HEK293 (cell line): Measurements from ENCODE around the gene RAVER2.
A peak's percentile ranks its signal among the peaks of the same experiment; 100 is the strongest.

Experiments
- CTCF ChIA-PET: fragments of 350-600 bp; formaldehyde crosslinking; extraction: SDS; loops from one replicate; lab custom pipeline; 2021; ENCODE audit warnings: antibody characterized with exemption; lab: Yijun Ruan, JAX
- POLR2A ChIA-PET: fragments of 300-600 bp; formaldehyde crosslinking; extraction: SDS; loops from one replicate; lab custom pipeline; 2020; ENCODE audit warnings: antibody characterized with exemption, inconsistent platforms; lab: Yijun Ruan, JAX
- H3K27ac ChIP-seq: fragments of 200-500 bp; sonication (Bioruptor generic); 2 replicates; pipeline ENCODE4 v1.5.1; 2014; ENCODE audit warnings: low read depth, low read length, control low read depth, inconsistent platforms; ENCODE audit errors: extremely low read depth
- H3K36me3 ChIP-seq, 2 experiments: fragments of 200-500 bp in 1 of 2; sonication (Bioruptor generic) in 1 of 2; 1 replicate in 1 of 2; 2 replicates in 1 of 2; pipeline ENCODE4 v1.5.1; 2014 to 2017; ENCODE audit warnings: inconsistent platforms in 2 of 2, low read length in 2 of 2; ENCODE audit not compliant: control insufficient read depth in 2 of 2, insufficient read depth in 1 of 2
- H3K4me1 ChIP-seq: fragments of 200-500 bp; sonication (Bioruptor generic); 2 replicates; pipeline ENCODE4 v1.5.1; 2014; ENCODE audit warnings: mild to moderate bottlenecking, low read length, inconsistent platforms; ENCODE audit not compliant: control insufficient read depth, insufficient read depth
- H3K4me3 ChIP-seq: 2 replicates; pipeline ENCODE4 v1.5.1; 2011; ENCODE audit warnings: low read depth, mild to moderate bottlenecking, control low read depth, low read length, moderate library complexity
- H3K9me3 ChIP-seq: fragments of 200-500 bp; sonication (Bioruptor generic); 2 replicates; pipeline ENCODE4 v1.5.1; 2014; ENCODE audit warnings: low read depth, low read length, inconsistent platforms; ENCODE audit not compliant: control insufficient read depth, insufficient read depth
- GLI2 ChIP-seq: fragments of 450-650 bp; formaldehyde crosslinking; IDR thresholded peaks from 2 replicates; pipeline ENCODE4; 2017; ENCODE audit warnings: missing biosample characterization, missing genetic modification characterization, low read depth, borderline replicate concordance
- GLIS1 ChIP-seq: fragments of 450-650 bp; formaldehyde crosslinking; IDR thresholded peaks from 2 replicates; pipeline ENCODE4 v1.5.1; 2016; ENCODE audit warnings: missing biosample characterization, missing genetic modification characterization
- KLF7 ChIP-seq: fragments of 450-650 bp; formaldehyde crosslinking; IDR thresholded peaks from 2 replicates; pipeline ENCODE4 v1.5.1; 2016; ENCODE audit warnings: missing biosample characterization, missing genetic modification characterization, borderline replicate concordance
- KLF8 ChIP-seq: fragments of 450-650 bp; formaldehyde crosslinking; IDR thresholded peaks from 2 replicates; pipeline ENCODE4 v1.5.1; 2016; ENCODE audit warnings: missing biosample characterization, missing genetic modification characterization
- KLF9 ChIP-seq: fragments of 450-650 bp; formaldehyde crosslinking; IDR thresholded peaks from 2 replicates; pipeline ENCODE4 v1.5.1; 2016; ENCODE audit warnings: missing biosample characterization, missing genetic modification characterization, low read depth
- MYNN ChIP-seq: fragments of 450-650 bp; formaldehyde crosslinking; IDR thresholded peaks from 2 replicates; pipeline ENCODE4 v1.5.1; 2016; ENCODE audit warnings: missing biosample characterization, missing genetic modification characterization, borderline replicate concordance
- SETDB1 ChIP-seq: IDR thresholded peaks from one replicate; pipeline ENCODE4 v1.6.1; 2017; ENCODE audit warnings: mild to moderate bottlenecking, low read length, moderate library complexity, mixed read lengths; ENCODE audit not compliant: insufficient read length
- SP2 ChIP-seq: fragments of 450-650 bp; formaldehyde crosslinking; IDR thresholded peaks from 2 replicates; pipeline ENCODE4 v1.5.1; 2016; ENCODE audit warnings: missing biosample characterization, missing genetic modification characterization
- SP7 ChIP-seq: fragments of 450-650 bp; formaldehyde crosslinking; IDR thresholded peaks from 2 replicates; pipeline ENCODE4 v1.5.1; 2016; ENCODE audit warnings: missing biosample characterization, missing genetic modification characterization
- WT1 ChIP-seq: fragments of 450-650 bp; formaldehyde crosslinking; IDR thresholded peaks from 2 replicates; pipeline ENCODE4 v1.5.1; 2016; ENCODE audit warnings: missing biosample characterization, missing genetic modification characterization
- ZBTB21 ChIP-seq: fragments of 450-650 bp; formaldehyde crosslinking; IDR thresholded peaks from 2 replicates; pipeline ENCODE4 v1.5.1; 2017; ENCODE audit warnings: missing biosample characterization, missing genetic modification characterization
- ZFP37 ChIP-seq: fragments of 450-650 bp; formaldehyde crosslinking; IDR thresholded peaks from 2 replicates; pipeline ENCODE4 v1.5.1; 2016; ENCODE audit warnings: missing biosample characterization, missing genetic modification characterization
- ZFP69B ChIP-seq: fragments of 450-650 bp; formaldehyde crosslinking; IDR thresholded peaks from 2 replicates; pipeline ENCODE4 v1.5.1; 2016; ENCODE audit warnings: missing biosample characterization, missing genetic modification characterization
- ZNF114 ChIP-seq: fragments of 450-650 bp; formaldehyde crosslinking; IDR thresholded peaks from 2 replicates; pipeline ENCODE4 v1.5.0; 2017; ENCODE audit warnings: missing biosample characterization, missing genetic modification characterization
- ZNF157 ChIP-seq: fragments of 450-650 bp; formaldehyde crosslinking; IDR thresholded peaks from 2 replicates; pipeline ENCODE4 v1.5.1; 2016; ENCODE audit warnings: missing biosample characterization, missing genetic modification characterization
- ZNF223 ChIP-seq: fragments of 450-650 bp; formaldehyde crosslinking; IDR thresholded peaks from 2 replicates; pipeline ENCODE4 v1.5.1; 2016; ENCODE audit warnings: missing biosample characterization, missing genetic modification characterization
- ZNF394 ChIP-seq: fragments of 450-650 bp; formaldehyde crosslinking; IDR thresholded peaks from 2 replicates; pipeline ENCODE4 v1.5.1; 2016; ENCODE audit warnings: missing biosample characterization, missing genetic modification characterization, mild to moderate bottlenecking, moderate library complexity, borderline replicate concordance
- ZNF48 ChIP-seq: fragments of 450-650 bp; formaldehyde crosslinking; IDR thresholded peaks from 2 replicates; pipeline ENCODE4 v1.5.1; 2016; ENCODE audit warnings: missing biosample characterization, missing genetic modification characterization
- ZNF529 ChIP-seq: fragments of 450-650 bp; formaldehyde crosslinking; IDR thresholded peaks from 2 replicates; pipeline ENCODE4 v1.5.1; 2017; ENCODE audit warnings: missing genetic modification characterization, missing biosample characterization; ENCODE audit not compliant: insufficient replicate concordance
- ZNF561 ChIP-seq: fragments of 450-650 bp; IDR thresholded peaks from 2 replicates; pipeline ENCODE4 v1.5.1; 2018; ENCODE audit warnings: missing biosample characterization, missing genetic modification characterization, borderline replicate concordance
- ZNF629 ChIP-seq: fragments of 450-650 bp; formaldehyde crosslinking; IDR thresholded peaks from 2 replicates; pipeline ENCODE4 v1.5.1; 2017; ENCODE audit warnings: missing biosample characterization, missing genetic modification characterization
- ZNF639 ChIP-seq: fragments of 450-650 bp; formaldehyde crosslinking; IDR thresholded peaks from 2 replicates; pipeline ENCODE4 v1.5.1; 2016; ENCODE audit warnings: missing biosample characterization, missing genetic modification characterization
- ZNF776 ChIP-seq: fragments of 450-650 bp; formaldehyde crosslinking; IDR thresholded peaks from 2 replicates; pipeline ENCODE4 v1.5.0; 2017; ENCODE audit warnings: missing biosample characterization, missing genetic modification characterization, borderline replicate concordance
- ZXDB ChIP-seq: fragments of 450-650 bp; formaldehyde crosslinking; IDR thresholded peaks from 2 replicates; pipeline ENCODE4 v1.5.1; 2016; ENCODE audit warnings: missing biosample characterization, missing genetic modification characterization
- TF ChIP-seq, protein P1 (sequence below): fragments of 450-650 bp; formaldehyde crosslinking; IDR thresholded peaks from 2 replicates; pipeline ENCODE4 v1.5.1; 2016; ENCODE audit warnings: missing biosample characterization, missing genetic modification characterization
- TF ChIP-seq, protein P2 (sequence below): fragments of 450-650 bp; formaldehyde crosslinking; IDR thresholded peaks from 2 replicates; pipeline ENCODE4 v1.5.1; 2016; ENCODE audit warnings: missing biosample characterization, missing genetic modification characterization

Gene RAVER2

GRCh38 chr1:64758233-64758632 lies 13.4 kb downstream of the RAVER2 start:
- CTCF ChIA-PET, result no interaction called here
- no peak overlapping the region for H3K27ac ChIP-seq
- H3K9me3 ChIP-seq, result no peaks in the 10 kb centered on the region
- peak; percentile 68 for TF ChIP-seq SETDB1
- TF ChIP-seq ZFP37 (tag by site-specific recombination), result no peak
- TF ChIP-seq ZNF529, result no peak
- peaks cover 8% of the 10 kb centered on the region; the same call in 1 of the 2 replicates for H3K4me1 ChIP-seq
- H3K4me3 ChIP-seq, result no peak overlapping the region
- peaks cover 0 to 3% of the 10 kb centered on the region in 2 experiments; a peak in 1 of 3 replicates for H3K36me3 ChIP-seq
- POLR2A ChIA-PET, result no interaction called here

DNA sequence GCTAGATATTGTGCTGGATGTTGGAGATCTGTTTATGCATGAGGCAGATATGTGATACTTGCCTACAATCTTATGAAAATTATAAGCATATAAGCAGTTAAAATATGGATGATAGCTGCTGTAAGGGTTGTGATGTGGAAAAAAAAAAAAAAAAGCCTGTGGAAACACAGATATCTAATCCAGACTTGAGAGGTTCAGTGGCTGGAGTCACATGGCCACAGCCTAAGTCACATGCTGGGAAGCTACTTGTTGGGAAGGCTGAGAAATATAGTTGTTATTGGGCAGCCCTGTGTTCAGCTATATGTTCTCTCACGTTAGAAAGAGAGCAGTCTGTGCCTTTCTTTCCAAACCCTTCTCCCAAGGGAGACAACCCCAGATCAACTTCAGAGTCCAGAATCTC lies 15.1 kb downstream of the RAVER2 start:
- ChIA-PET CTCF (interaction anchor here (1.1 kb wide), 1 partner anchor 16 kb away, joined by 3 read pairs; no protein-coding TSS in a partner anchor), POLR2A (no interaction called here)
- TF ChIP-seq ZNF561 (no peak), KLF7 (no peak), WT1 (tag by site-specific recombination) (no peak), SP2 (tag by site-specific recombination) (no peak), ZNF776 (no peak), ZXDB (tag by site-specific recombination) (no peak), MYNN (tag by site-specific recombination) (no peak)
- TF ChIP-seq, all 188 proteins: peak for 0
- H3K9me3 ChIP-seq, result no peaks in the 10 kb centered on the region
- peaks cover 4% of the 10 kb centered on the region; the same call in 1 of the 2 replicates for H3K4me1 ChIP-seq
- H3K4me3 ChIP-seq, result no peak overlapping the region
- H3K36me3 ChIP-seq, result peaks cover 0 to 3% of the 10 kb centered on the region in 2 experiments; a peak in 1 of 3 replicates
- no peak overlapping the region for H3K27ac ChIP-seq

GRCh38 chr1:64765012-64765411 lies 20.1 kb downstream of the RAVER2 start:
- Histone ChIP-seq H3K4me3 (no peak overlapping the region), H3K4me1 (peaks cover 6% of the 10 kb centered on the region), H3K27ac (no peak overlapping the region), H3K36me3 (peaks cover 0 to 9% of the 10 kb centered on the region in 2 experiments; a peak in 2 of 3 replicates), H3K9me3 (no peaks in the 10 kb centered on the region)
- POLR2A ChIA-PET, result no interaction called here
- TF ChIP-seq ZNF639 (no peak), GLI2 (tag by site-specific recombination) (no peak), ZNF48 (no peak), ZNF223 (tag by site-specific recombination) (no peak), ZNF114 (tag by site-specific recombination) (no peak), ZFP69B (tag by site-specific recombination) (no peak)
- TF ChIP-seq, protein P1, sequence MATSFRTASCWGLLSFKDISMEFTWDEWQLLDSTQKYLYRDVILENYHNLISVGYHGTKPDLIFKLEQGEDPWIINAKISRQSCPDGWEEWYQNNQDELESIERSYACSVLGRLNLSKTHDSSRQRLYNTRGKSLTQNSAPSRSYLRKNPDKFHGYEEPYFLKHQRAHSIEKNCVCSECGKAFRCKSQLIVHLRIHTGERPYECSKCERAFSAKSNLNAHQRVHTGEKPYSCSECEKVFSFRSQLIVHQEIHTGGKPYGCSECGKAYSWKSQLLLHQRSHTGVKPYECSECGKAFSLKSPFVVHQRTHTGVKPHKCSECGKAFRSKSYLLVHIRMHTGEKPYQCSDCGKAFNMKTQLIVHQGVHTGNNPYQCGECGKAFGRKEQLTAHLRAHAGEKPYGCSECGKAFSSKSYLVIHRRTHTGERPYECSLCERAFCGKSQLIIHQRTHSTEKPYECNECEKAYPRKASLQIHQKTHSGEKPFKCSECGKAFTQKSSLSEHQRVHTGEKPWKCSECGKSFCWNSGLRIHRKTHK (tag by site-specific recombination), result no peak
- CTCF ChIA-PET, result no interaction called here

DNA sequence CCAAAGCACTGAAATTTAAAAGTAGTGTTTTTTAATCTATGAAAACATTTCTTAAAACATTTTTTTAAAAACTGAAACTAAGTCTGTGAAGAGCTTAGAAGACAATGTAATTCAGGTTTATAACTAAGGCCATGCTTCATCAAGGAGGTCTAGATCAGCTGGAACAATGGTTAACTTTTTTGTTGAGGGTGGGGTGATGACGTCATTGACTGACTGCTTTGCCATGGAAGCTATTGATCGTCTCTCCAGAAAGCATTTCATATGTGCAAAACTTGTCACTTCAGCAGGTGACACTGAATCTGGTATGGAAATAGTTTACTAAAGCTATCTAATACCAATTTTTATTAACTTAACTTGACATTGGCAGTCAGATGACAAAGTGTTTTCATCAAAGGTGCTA lies 21.0 kb downstream of the RAVER2 start:
- ChIA-PET CTCF (interaction anchor here (1.5 kb wide), 1 partner anchor 16 kb away, joined by 3 read pairs; no protein-coding TSS in a partner anchor), POLR2A (interaction anchor here (0.5 kb wide), 1 partner anchor 46 kb away, joined by 6 read pairs; no protein-coding TSS in a partner anchor)
- H3K4me3 ChIP-seq, result no peak overlapping the region
- H3K4me1 ChIP-seq, result peaks cover 6% of the 10 kb centered on the region
- H3K27ac ChIP-seq, result no peak overlapping the region
- no peaks in the 10 kb centered on the region for H3K9me3 ChIP-seq
- H3K36me3 ChIP-seq, result peaks cover 0 to 17% of the 10 kb centered on the region in 2 experiments; a peak in 2 of 3 replicates
- TF ChIP-seq SP7 (peak; percentile 26; the same call in 1 of the 2 replicates), GLIS1 (tag by site-specific recombination) (peak; percentile 13; the same call in 1 of the 2 replicates), ZNF157 (no peak), ZNF629 (tag by site-specific recombination) (peak; percentile 85), KLF9 (tag by site-specific recombination) (no peak), ZNF394 (tag by site-specific recombination) (peak; percentile 44; the same call in 1 of the 2 replicates), KLF8 (tag by site-specific recombination) (0 out of 2 replicates have a peak, but pooled peaks have one; percentile 23), ZBTB21 (peak; percentile 50; the same call in 1 of the 2 replicates)
- TF ChIP-seq, protein P2, sequence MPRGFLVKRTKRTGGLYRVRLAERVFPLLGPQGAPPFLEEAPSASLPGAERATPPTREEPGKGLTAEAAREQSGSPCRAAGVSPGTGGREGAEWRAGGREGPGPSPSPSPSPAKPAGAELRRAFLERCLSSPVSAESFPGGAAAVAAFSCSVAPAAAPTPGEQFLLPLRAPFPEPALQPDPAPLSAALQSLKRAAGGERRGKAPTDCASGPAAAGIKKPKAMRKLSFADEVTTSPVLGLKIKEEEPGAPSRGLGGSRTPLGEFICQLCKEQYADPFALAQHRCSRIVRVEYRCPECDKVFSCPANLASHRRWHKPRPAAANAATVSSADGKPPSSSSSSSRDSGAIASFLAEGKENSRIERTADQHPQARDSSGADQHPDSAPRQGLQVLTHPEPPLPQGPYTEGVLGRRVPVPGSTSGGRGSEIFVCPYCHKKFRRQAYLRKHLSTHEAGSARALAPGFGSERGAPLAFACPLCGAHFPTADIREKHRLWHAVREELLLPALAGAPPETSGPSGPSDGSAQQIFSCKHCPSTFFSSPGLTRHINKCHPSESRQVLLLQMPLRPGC (tag by site-specific recombination), result no peak
